ENCODE measurements around the gene RPN1.

- TF ChIP-seq CTCF (IDR thresholded peaks at IDR 0.05), result peak; percentile 95 to 100 (median 99)
- TF ChIP-seq POLR2A (IDR thresholded peaks at IDR 0.05), result peak; percentile 76 to 96 (median 96)
These were observed 30.2 kb upstream of the RPN1 start for GRCh38 chr3:128680603-128681368.
